GM23338 (cell line): ENCODE data around the gene C10orf90. TPM values are rescaled to one million over a fixed set of nuclear protein-coding genes. Genes with fewer than 3 reads are reported as not detected.

Experiments used
- ATAC-seq: fragments of 200-7000 bp; cut with Tn5 transposase; 3 replicates; pipeline ENCODE4 v1.9.1; 2020
- DNase-seq: peaks from one replicate; pipeline ENCODE4 v3.0.0-alpha.2; 2015; ENCODE audit warnings: low spot score
- H2AFZ ChIP-seq: fragments of 200-600 bp; sonication (generic); 2 replicates; pipeline ENCODE4 v1.8.0; 2016; ENCODE audit warnings: antibody characterized with exemption, mild to moderate bottlenecking, moderate library complexity
- H3F3A ChIP-seq: fragments of 200-600 bp; sonication (generic); replicated peaks from 2 replicates; pipeline ENCODE4 v1.8.0; 2017; ENCODE audit warnings: antibody characterized with exemption, mixed run types, low read depth
- H3K27ac ChIP-seq: fragments of 200-600 bp; sonication (generic); 2 replicates; pipeline ENCODE4 v1.6.1; 2016; ENCODE audit warnings: low read depth
- H3K27me3 ChIP-seq: fragments of 200-600 bp; sonication (generic); 2 replicates; pipeline ENCODE4 v1.8.0; 2016; ENCODE audit warnings: mild to moderate bottlenecking, mixed run types, moderate library complexity; ENCODE audit not compliant: insufficient read depth
- H3K36me3 ChIP-seq: fragments of 200-600 bp; sonication (generic); 2 replicates; pipeline ENCODE4 v1.8.0; 2016; ENCODE audit warnings: mild to moderate bottlenecking; ENCODE audit not compliant: insufficient read depth
- H3K4me1 ChIP-seq: fragments of 200-600 bp; sonication (generic); 2 replicates; pipeline ENCODE4 v1.8.0; 2016; ENCODE audit warnings: mild to moderate bottlenecking, moderate library complexity; ENCODE audit not compliant: insufficient read depth
- H3K4me2 ChIP-seq: fragments of 200-600 bp; sonication (generic); 2 replicates; pipeline ENCODE4 v1.7.1; 2017; ENCODE audit warnings: mixed run types
- H3K4me3 ChIP-seq: fragments of 200-600 bp; sonication (generic); 2 replicates; pipeline ENCODE4 v1.6.1; 2016; ENCODE audit warnings: mixed run types
- H3K79me2 ChIP-seq: fragments of 200-600 bp; sonication (generic); replicated peaks from 2 replicates; pipeline ENCODE4 v1.8.0; 2017; ENCODE audit warnings: mild to moderate bottlenecking; ENCODE audit not compliant: insufficient read depth
- H3K9me2 ChIP-seq: fragments of 200-600 bp; sonication (generic); 2 replicates; pipeline ENCODE4 v1.8.0; 2017; ENCODE audit not compliant: insufficient read depth
- H4K20me1 ChIP-seq: fragments of 200-600 bp; sonication (generic); replicated peaks from 2 replicates; pipeline ENCODE4 v1.8.0; 2017; ENCODE audit warnings: mild to moderate bottlenecking; ENCODE audit not compliant: insufficient read depth
- H3K27ac Mint-ChIP-seq: 2 replicates; pipeline ENCODE4 v1.8.0; 2020; ENCODE audit warnings: inconsistent platforms, mild to moderate bottlenecking, moderate library complexity, mixed read lengths
- H3K27me3 Mint-ChIP-seq: 3 replicates; pipeline ENCODE4 v1.8.0; 2022; ENCODE audit warnings: low read depth, mild to moderate bottlenecking, moderate library complexity, mixed read lengths, inconsistent platforms; ENCODE audit not compliant: insufficient read depth, poor library complexity
- H3K36me3 Mint-ChIP-seq: 3 replicates; pipeline ENCODE4 v1.8.0; 2021; ENCODE audit warnings: low read depth, mild to moderate bottlenecking, inconsistent platforms, moderate library complexity, mixed read lengths
- H3K4me1 Mint-ChIP-seq: 3 replicates; pipeline ENCODE4 v1.8.0; 2020; ENCODE audit warnings: mild to moderate bottlenecking, inconsistent platforms, mixed read lengths
- H3K4me3 Mint-ChIP-seq: 3 replicates; pipeline ENCODE4 v1.8.0; 2021; ENCODE audit warnings: moderate library complexity, mild to moderate bottlenecking, inconsistent platforms, mixed read lengths
- H3K9me3 Mint-ChIP-seq: 3 replicates; pipeline ENCODE4 v1.8.0; 2020; ENCODE audit warnings: moderate library complexity, mild to moderate bottlenecking, inconsistent platforms, mixed read lengths
- CREB1 ChIP-seq: fragments of 250-450 bp; sonication (Bioruptor Pico); IDR thresholded peaks from 2 replicates; pipeline ENCODE4 v1.5.0; 2020; ENCODE audit warnings: low read depth, mild to moderate bottlenecking, moderate library complexity
- ETS1 ChIP-seq: IDR thresholded peaks from 2 replicates; pipeline ENCODE4 v1.6.1; 2016; ENCODE audit warnings: antibody characterized with exemption
- EZH2phosphoT487 ChIP-seq: fragments of 200-600 bp; sonication (generic); IDR thresholded peaks from one replicate; pipeline ENCODE4 v1.8.1; 2018; ENCODE audit warnings: antibody characterized with exemption; ENCODE audit not compliant: unreplicated experiment
- POLR2AphosphoS5 ChIP-seq: IDR thresholded peaks from 2 replicates; pipeline ENCODE4 v1.6.1; 2016; ENCODE audit warnings: antibody characterized with exemption, low read depth
- REST ChIP-seq: IDR thresholded peaks from one replicate; pipeline ENCODE4 v1.6.1; 2018; ENCODE audit warnings: antibody characterized with exemption; ENCODE audit not compliant: unreplicated experiment
- ZNF331 ChIP-seq: fragments of 250-450 bp; sonication (Bioruptor Pico); IDR thresholded peaks from 2 replicates; pipeline ENCODE4 v1.5.0; 2020; ENCODE audit warnings: low read depth, mild to moderate bottlenecking, moderate library complexity
- ZNF462 ChIP-seq: fragments of 250-450 bp; sonication (Bioruptor Pico); IDR thresholded peaks from 2 replicates; pipeline ENCODE4 v1.5.0; 2020; ENCODE audit warnings: mild to moderate bottlenecking, moderate library complexity
- polyA plus RNA-seq: library from polyadenylated mRNA; unstranded; fragments of >200 nt; fragmentation: Nextera tagmentation; extraction: Ambion mirVana; gene quantifications from 2 replicates; pipeline ENCODE4 v1.2.1, GENCODE V29; 2016
- total RNA-seq: library from RNA; depleted of rRNA; stranded (reverse); fragments of >200 nt; shearing (Covaris generic); gene quantifications from 2 replicates; pipeline ENCODE4 v1.2.3, GENCODE V29; 2014

Gene C10orf90
- total and polyA plus RNA-seq, 2 experiments from 2014 or later = 0.76 to 0.97 TPM

GRCh38 chr10:126704649-126705048, 34.2 kb upstream of the C10orf90 start (continued):
- no peak for TF ChIP-seq REST
- no peak for TF ChIP-seq EZH2phosphoT487
- TF ChIP-seq CREB1 = no peak

GRCh38 chr10:126702181-126702580, 31.7 kb upstream of the C10orf90 start:
- Histone ChIP-seq H3K36me3 (no peaks in the 10 kb centered on the region; the same call in 1 of the 2 replicates), H3K4me2 (no peak overlapping the region), H3K4me1 (peaks cover 8% of the 10 kb centered on the region), H3K27ac (no peak overlapping the region), H2AFZ (no peak overlapping the region), H4K20me1 (no peaks in the 10 kb centered on the region), H3K9me2 (no peaks in the 10 kb centered on the region), H3K79me2 (no peaks in the 10 kb centered on the region), H3F3A (no peaks in the 10 kb centered on the region), H3K4me3 (no peak overlapping the region), H3K27me3 (no peaks in the 10 kb centered on the region)
- H3K4me3 Mint-ChIP-seq = no peak overlapping the region
- H3K36me3 Mint-ChIP-seq = no peaks in the 10 kb centered on the region
- no peak for TF ChIP-seq ZNF331 (CRISPR knock-in tag)
- no peak for TF ChIP-seq ETS1
- TF ChIP-seq POLR2AphosphoS5 = no peak
- peaks cover 17% of the 10 kb centered on the region for H3K27me3 Mint-ChIP-seq
- no peaks in the 10 kb centered on the region for H3K9me3 Mint-ChIP-seq
- no peak overlapping the region for H3K27ac Mint-ChIP-seq
- peaks cover 18% of the 10 kb centered on the region for H3K4me1 Mint-ChIP-seq
- no peak for DNase-seq
- ATAC-seq = no peak

- Histone ChIP-seq H3K9me2 (no peaks in the 10 kb centered on the region), H3K27ac (no peak overlapping the region), H3K4me1 (peaks cover 1% of the 10 kb centered on the region), H3K4me3 (no peak overlapping the region), H3K27me3 (no peaks in the 10 kb centered on the region), H3K36me3 (no peaks in the 10 kb centered on the region; the same call in 1 of the 2 replicates), H4K20me1 (no peaks in the 10 kb centered on the region), H3K4me2 (no peak overlapping the region), H3F3A (no peaks in the 10 kb centered on the region), H2AFZ (no peak overlapping the region), H3K79me2 (no peaks in the 10 kb centered on the region)
- Mint-ChIP-seq H3K9me3 (no peaks in the 10 kb centered on the region), H3K4me1 (peaks cover 11% of the 10 kb centered on the region), H3K4me3 (no peak overlapping the region), H3K36me3 (no peaks in the 10 kb centered on the region), H3K27me3 (peaks cover 12% of the 10 kb centered on the region), H3K27ac (no peak overlapping the region)
- ATAC-seq (no peak), DNase-seq (no peak)
- TF ChIP-seq ZNF462 (no peak), ETS1 (no peak), ZNF331 (CRISPR knock-in tag) (no peak)
Measured at GRCh38 chr10:126701526-126701925, 31.0 kb upstream of the C10orf90 start.
